SK-N-DZ (cell line): ENCODE data around the gene C7orf57.

Experiments used
- DNase-seq: peaks from one replicate; pipeline ENCODE4 v3.0.0-alpha.2; 2015; ENCODE audit warnings: low spot score

The C7orf57 gene

GRCh38 chr7:48084727-48085432 is 49.5 kb downstream of the C7orf57 start:
- no peak for DNase-seq

DNA sequence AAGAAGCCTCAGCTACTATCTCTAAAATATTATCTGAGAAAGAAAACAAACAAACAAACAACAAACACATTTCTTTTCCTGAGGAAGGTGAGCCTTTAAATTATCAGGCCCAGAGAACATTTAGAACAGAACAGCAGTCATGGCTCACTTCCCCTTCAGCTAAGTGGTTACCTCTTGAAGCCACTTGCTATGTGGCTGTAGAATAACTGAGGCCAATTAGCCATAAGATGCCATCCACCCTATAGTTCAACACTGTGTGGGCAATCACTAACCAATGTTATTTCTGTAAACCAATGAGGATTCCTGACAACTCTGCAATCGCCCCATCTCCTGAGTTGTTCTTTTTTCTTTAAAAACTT is 50.1 kb downstream of the C7orf57 start:
- DNase-seq: no peak

DNA sequence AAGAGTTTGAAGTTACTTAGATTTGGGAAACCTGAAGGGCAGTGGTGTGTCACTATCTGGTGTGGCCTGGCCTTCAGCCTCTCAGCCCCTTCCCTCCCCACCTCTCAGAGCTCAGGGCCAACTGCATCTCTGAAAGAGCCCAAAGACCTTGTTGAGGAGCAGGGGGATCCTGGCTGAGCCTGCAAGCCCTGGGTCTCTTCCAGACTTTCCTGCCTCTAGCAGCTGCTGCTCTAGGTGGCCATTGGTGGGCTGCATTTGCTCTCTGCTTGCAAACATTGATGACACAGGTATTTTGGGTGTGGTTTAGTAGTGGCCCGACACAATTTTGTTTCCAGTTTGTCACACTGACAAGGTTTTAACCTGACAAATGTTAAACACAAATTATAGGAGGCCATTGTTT is 50.6 kb downstream of the C7orf57 start:
- DNase-seq: no peak

GRCh38 chr7:48087349-48087748 is 52.0 kb downstream of the C7orf57 start:
- no peak for DNase-seq

GRCh38 chr7:48088559-48089045 is 53.3 kb downstream of the C7orf57 start:
- peak; percentile 75 for DNase-seq

DNA sequence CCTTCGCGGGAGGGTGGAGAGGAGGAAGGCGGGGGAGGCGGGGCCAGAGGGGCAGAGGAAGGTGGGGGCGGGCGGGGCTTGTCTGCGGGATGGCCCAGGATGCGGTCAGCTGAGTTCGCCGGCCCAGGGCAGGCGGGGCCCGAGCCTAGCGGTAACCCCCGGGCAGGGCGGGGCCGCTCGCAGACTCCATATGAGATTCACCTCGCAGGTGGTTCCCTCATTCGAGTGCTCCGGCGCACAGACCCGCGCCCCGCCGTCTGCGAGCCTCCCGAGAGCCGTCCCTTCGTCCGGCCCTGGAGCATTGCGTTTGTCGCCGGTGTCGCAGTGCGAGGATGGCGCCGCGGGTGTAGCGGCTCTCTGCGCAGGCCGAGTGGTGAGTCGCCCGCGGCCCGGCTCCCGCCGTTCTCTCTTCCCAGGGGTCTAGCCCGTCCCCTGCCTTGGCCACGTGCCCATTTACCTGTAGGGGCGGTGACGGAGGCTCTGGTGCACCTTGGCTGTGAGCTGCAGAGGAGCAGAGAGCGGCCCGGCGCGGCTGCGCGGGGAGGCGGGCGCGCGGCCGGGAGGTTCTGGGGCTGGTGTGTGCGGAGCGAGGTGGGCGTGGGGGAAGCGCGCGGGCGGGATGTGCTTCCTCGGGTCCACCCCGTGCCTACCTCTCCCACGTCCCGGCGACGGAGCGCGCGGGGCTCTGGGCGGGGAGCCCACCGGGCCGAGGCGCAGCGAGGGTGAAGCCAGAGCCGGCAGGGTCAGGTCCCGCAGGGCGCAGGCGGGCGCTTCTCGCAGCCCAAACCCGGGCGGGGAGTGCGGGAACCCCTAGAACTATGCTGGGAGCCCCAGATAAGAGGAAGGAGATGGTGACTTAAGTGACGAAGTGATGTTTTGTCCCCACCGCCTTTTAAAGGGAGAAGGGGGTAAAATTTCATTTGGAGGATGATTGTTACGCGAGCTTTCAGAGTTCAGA is 54.0 kb downstream of the C7orf57 start, which contains the start of gene UPP1:
TSS of gene UPP1 (plus strand) at position 220 of the 958 bp plus-strand sequence. CDS start 5,519 bp downstream, outside the sequence.
- no peak for DNase-seq

DNA sequence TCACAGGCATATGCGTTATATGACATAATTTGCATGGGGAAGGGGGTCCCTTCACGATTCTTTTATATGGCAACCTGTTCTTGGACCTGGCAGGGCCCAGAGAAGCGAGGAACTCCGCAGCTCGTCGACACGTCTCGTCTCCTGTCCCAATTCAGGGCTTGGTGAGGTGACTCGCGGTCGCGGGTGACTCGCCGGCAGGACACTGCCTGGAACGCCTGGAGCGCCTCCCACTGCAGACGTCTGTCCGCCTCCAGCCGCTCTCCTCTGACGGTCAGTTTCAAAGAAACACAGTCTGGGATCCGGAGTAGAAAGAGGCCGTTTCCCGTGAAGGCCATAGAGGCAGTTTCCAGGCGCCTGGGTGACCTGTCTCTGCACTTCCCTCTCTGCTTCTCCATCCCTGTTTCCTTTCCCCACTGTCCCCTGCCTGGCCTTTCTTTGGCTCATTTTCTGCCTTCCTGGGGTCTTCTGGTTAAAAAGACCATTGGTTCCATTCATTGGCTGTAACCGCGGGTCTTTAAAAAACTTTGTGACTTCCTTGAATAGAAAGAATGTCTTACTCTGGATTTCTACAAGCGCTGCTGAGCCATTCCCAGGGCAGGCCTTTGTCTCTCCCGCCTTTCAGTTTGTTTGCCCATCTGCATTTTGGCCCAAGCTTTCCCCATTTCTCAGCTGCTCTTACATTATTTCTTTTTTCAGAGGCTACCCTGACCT is 54.9 kb downstream of the C7orf57 start:
- no peak for DNase-seq

DNA sequence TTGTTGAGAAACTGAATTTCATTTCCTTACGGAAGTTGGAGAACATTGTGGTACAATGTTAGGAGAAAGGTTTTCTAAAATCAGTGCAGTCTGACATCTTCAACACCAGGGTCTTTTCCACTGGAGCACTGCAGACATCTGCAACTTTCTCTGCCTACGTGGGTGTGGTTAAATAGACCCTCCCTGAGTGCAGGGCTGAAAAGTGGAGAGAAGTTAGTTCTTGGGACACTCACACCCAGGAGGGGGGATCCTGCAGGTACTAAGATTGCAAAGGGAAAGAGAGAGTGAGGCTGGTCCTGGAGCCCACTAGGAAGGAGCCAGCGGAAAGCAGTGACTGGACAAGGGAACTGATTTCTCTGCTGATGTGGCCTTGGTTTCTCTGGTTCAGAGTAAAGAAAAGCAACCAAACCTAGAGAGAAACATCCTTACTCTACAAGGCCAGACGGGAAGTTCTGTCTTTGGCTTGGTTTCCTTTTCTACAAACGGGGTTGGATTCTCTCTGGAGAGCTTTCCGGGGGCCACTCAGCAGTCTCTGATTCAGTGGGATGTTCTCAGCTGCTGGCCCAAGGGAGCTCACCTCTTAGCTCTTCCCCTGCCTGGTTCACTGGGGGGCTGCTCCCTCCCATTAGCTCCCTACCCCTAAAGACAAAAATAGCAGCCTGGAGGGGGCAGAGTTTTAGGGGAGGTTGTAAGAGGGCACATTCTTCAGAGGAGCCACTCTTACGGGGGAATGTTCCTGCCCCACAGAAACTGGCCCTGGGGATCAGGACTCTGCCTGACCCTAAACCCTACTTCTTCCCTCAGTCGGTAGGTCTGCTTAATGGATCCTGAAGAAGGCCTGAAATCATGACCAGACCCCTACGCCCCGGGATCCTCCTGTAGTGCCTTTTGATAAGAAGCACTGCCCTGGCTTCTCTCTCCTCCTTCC is 56.4 kb downstream of the C7orf57 start:
- no peak for DNase-seq

- DNase-seq: no peak
Measured at GRCh38 chr7:48094861-48095293, 59.5 kb downstream of the C7orf57 start.

GRCh38 chr7:48096273-48096672 is 60.9 kb downstream of the C7orf57 start:
- DNase-seq: no peak

DNA sequence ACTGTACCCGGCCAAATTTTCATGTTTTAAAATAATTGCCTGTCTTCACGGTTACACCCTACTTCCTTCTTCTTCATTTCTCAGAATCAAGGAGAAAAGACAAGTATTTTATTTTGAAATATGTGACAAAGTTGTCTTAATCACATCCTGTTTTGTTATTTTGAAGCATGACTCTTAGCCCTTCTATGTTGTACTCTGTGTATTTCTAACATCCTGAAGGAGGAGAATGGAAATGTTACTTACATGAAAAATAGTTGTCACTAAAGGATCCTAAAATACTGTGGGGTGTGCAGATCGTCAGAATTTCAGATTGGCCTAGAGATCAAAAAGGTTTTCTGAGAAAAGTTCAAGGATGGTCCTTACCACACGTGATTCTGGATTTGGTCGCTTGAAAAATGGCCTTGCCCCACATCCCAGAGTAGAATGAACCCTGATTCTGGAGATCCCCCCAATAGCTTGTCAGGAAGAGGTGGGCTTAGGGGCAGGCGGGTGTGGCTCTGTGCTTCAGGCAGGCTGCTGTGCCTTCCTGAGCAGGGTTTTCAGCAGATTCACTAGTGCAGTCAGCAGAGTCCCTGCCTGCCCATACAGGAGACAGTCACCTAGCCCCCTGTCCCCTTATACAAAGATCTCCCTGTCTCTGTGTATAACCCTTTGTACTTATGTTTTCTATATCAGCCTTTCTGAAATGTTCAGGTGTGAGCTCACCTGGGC is 62.3 kb downstream of the C7orf57 start:
- no peak for DNase-seq

GRCh38 chr7:48098846-48099245 is 63.5 kb downstream of the C7orf57 start:
- no peak for DNase-seq

DNA sequence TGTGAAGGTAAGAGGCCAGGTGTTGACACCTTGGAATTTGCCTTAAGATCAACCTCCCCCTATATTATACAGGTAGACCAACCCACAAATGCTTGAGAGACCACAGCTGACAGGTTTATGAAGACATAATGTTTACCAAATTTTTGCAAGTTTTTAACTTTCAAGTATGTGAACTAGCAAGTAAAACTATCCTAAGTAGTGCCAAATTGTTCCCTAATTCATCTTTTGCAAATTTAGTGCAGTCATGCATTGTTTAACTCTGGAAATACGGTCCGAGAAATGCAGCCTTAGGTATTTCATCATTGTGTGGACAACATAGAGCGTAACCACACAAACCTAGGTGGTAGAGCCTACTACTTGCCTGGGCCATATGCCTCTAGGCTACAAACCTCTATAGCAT is 64.4 kb downstream of the C7orf57 start:
- no peak for DNase-seq

DNA sequence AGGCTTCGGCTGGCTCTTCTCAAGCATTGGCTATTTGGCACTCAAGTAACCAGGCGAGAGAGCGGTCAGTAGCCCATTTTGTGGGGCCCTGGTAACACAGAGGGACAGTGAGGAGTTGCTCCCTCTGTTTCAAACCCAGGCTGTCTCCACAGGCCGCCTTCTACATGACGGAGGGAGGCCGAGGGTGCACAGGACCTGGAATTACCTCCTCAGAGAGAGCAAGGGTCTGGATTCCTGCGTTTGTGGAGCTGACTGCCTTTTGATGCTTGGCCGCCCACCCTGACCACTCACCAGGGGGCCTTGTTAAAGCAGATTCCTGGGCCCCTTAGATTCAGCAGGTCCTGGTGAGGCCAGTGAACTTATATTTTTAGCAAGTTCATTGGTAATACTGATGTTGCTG is 66.0 kb downstream of the C7orf57 start:
- DNase-seq: no peak

DNA sequence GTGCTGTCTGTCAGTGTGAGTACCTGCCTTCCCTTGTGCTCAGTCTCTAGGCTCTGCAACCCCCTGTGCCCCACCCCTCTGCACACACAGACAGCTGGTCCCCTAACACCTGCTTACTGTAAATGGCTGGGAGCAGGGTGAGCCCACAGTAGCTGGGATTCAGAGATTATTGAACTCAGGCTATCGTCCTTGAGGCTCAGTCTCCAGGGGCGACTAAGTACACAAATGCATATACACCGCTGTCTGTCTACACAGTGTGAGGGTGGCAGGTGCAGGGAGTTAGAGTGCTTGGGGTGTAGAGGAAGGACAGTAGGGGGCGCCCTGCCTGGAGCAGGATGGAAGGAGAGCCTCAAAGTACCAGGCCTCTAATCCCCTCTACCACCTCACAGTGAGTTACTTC is 66.6 kb downstream of the C7orf57 start:
- no peak for DNase-seq

- no peak for DNase-seq
Measured at GRCh38 chr7:48102530-48102929, 67.2 kb downstream of the C7orf57 start.

- DNase-seq: no peak
Measured at GRCh38 chr7:48105045-48105444, 69.7 kb downstream of the C7orf57 start.

DNA sequence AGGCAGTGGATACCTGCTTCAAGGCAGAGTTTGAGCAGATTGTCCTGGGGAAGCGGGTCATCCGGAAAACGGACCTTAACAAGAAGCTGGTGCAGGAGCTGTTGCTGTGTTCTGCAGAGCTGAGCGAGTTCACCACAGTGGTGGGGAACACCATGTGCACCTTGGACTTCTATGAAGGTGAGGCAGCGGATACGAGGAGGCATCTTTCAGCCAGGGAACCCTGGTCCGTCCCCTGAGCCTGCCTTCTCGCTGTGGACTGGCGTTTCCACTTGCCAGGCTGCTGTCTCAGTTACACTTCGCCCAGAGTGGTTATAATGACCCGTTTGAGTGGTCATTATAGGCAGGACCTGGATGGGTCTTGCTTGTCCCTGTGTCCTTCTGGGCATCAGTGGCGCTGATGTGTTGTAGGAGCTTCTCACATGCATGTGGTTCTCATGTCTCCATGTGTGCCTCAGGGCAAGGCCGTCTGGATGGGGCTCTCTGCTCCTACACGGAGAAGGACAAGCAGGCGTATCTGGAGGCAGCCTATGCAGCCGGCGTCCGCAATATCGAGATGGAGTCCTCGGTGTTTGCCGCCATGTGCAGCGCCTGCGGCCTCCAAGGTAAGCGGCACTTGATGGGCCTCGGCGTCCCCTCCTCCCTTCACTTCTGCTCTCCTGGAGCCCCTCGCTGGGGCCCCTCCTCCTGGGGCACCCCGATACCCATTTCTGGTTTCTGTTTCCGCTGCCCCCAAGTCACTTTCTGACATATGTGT is 71.7 kb downstream of the C7orf57 start:
- DNase-seq: no peak

DNA sequence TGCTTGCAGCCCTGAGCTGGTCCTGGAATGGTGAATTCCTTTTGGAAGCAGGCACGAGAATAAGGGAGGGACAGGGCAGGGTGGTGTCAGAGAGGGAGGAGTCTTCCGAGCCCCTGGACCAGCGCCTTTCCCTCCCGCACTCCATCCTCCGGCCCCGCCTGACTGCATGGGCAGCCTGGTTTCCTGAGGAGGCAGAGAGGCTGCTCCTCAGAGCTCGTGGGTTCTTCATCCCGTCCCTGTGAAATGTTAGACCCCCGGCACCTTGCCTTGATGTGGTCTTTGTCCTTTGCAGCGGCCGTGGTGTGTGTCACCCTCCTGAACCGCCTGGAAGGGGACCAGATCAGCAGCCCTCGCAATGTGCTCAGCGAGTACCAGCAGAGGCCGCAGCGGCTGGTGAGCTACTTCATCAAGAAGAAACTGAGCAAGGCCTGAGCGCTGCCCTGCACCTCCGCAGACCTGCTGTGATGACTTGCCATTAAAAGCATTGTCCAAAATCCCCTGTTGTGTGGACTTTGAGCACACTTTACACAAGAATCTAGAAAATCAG is 72.7 kb downstream of the C7orf57 start:
- DNase-seq: no peak
